GM18517 (cell line): ENCODE results near the gene BCL6B.

Source experiments
- ATAC-seq: cut with Tn5 transposase; IDR thresholded peaks from one replicate; pipeline ENCODE4 v1.9.1; 2021; ENCODE audit warnings: mild to moderate bottlenecking, moderate library complexity; ENCODE audit not compliant: unreplicated experiment

Gene BCL6B

GRCh38 chr17:7007143-7007542 is 15.7 kb upstream of the BCL6B start:
- no peak for ATAC-seq

GRCh38 chr17:7010523-7010922 is 12.3 kb upstream of the BCL6B start:
- ATAC-seq = no peak

GRCh38 chr17:7011415-7011814 is 11.4 kb upstream of the BCL6B start:
- ATAC-seq = no peak

GRCh38 chr17:7011942-7012254 is 11.0 kb upstream of the BCL6B start:
- ATAC-seq = no peak

- peak; percentile 75 for ATAC-seq
Measured at GRCh38 chr17:7014261-7014994, 8.4 kb upstream of the BCL6B start.

GRCh38 chr17:7014995-7015958 is 7.6 kb upstream of the BCL6B start:
- no peak for ATAC-seq

- no peak for ATAC-seq
Measured at GRCh38 chr17:7016418-7016817, 6.4 kb upstream of the BCL6B start.

GRCh38 chr17:7016886-7017826 is 5.7 kb upstream of the BCL6B start:
- no peak for ATAC-seq

GRCh38 chr17:7017827-7018200 is 5.0 kb upstream of the BCL6B start:
- ATAC-seq = no peak

GRCh38 chr17:7018331-7018964 is 4.4 kb upstream of the BCL6B start:
- ATAC-seq = no peak

GRCh38 chr17:7019367-7019766 is 3.5 kb upstream of the BCL6B start:
- ATAC-seq = no peak

GRCh38 chr17:7019839-7020519 is 2.9 kb upstream of the BCL6B start:
- ATAC-seq = no peak

GRCh38 chr17:7020894-7021664 is 1.8 kb upstream of the BCL6B start:
- no peak for ATAC-seq

- ATAC-seq = no peak
Measured at GRCh38 chr17:7021993-7022778, 664 bp upstream of the BCL6B start.

GRCh38 chr17:7023576-7024401 is 939 bp downstream of the BCL6B start:
- ATAC-seq = no peak

GRCh38 chr17:7024402-7024785 is 1.5 kb downstream of the BCL6B start:
- no peak for ATAC-seq

GRCh38 chr17:7025245-7025644 is 2.4 kb downstream of the BCL6B start:
- ATAC-seq = no peak
